HFF-Myc (cell line): ENCODE results near the gene PGGHG.
A peak's percentile ranks its signal among the peaks of the same experiment; 100 is the strongest.
"Not testable (repeated sequence)": the region's sequence is repeated elsewhere in the genome, so short reads cannot be mapped to it uniquely, and the experiment has no call there.

Experiments used
- DNase-seq: peaks from one replicate; pipeline ENCODE4 v3.0.0-alpha.2; 2011; ENCODE audit warnings: low read depth; ENCODE audit errors: extremely low read depth
- H3K4me3 ChIP-seq: replicated peaks from 2 replicates; pipeline ENCODE4 v1.5.1; 2011; ENCODE audit warnings: low read depth, mild to moderate bottlenecking, control low read depth, low read length
- TF ChIP-seq, protein P1 (sequence below): IDR thresholded peaks from 2 replicates; pipeline ENCODE4 v1.5.1; 2012; ENCODE audit warnings: mild to moderate bottlenecking, low read depth, low read length, control low read depth; ENCODE audit errors: missing control alignments

The PGGHG gene

GRCh38 chr11:285021-285893 lies 3.7 kb upstream of the PGGHG start:
- TF ChIP-seq, protein P1, sequence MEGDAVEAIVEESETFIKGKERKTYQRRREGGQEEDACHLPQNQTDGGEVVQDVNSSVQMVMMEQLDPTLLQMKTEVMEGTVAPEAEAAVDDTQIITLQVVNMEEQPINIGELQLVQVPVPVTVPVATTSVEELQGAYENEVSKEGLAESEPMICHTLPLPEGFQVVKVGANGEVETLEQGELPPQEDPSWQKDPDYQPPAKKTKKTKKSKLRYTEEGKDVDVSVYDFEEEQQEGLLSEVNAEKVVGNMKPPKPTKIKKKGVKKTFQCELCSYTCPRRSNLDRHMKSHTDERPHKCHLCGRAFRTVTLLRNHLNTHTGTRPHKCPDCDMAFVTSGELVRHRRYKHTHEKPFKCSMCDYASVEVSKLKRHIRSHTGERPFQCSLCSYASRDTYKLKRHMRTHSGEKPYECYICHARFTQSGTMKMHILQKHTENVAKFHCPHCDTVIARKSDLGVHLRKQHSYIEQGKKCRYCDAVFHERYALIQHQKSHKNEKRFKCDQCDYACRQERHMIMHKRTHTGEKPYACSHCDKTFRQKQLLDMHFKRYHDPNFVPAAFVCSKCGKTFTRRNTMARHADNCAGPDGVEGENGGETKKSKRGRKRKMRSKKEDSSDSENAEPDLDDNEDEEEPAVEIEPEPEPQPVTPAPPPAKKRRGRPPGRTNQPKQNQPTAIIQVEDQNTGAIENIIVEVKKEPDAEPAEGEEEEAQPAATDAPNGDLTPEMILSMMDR, result no peak
- DNase-seq, result no peak
- H3K4me3 ChIP-seq, result no peak overlapping the region

- DNase-seq, result no peak
Observed at GRCh38 chr11:285894-286220, 3.1 kb upstream of the PGGHG start.

GRCh38 chr11:286977-287820 lies 1.7 kb upstream of the PGGHG start:
- H3K4me3 ChIP-seq, DNase-seq: not testable (repeated sequence)

More at GRCh38 chr11:285894-286220, 3.1 kb upstream of the PGGHG start:
- H3K4me3 ChIP-seq, result no peak overlapping the region
- TF ChIP-seq, protein P1, result no peak

GRCh38 chr11:287821-288477 lies 977 bp upstream of the PGGHG start:
- peak overlapping the region; percentile 48 for H3K4me3 ChIP-seq
- DNase-seq, result no peak
- TF ChIP-seq, protein P1, result no peak

DNA sequence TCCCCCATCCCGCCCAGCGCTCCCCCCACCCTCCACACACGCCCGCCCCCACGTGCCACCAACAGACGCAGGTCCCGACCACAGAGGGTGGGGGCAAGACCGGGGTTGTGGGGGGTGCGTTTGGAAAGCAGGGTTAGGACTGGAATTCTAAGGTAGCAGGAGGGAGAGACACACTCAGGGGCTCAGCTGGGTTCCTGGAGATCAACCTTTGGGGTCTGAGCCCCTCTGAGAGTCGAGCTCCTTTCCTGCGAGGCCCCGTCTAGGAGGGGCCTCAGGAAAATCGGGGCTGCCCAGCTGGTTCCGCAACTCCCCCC lies 429 bp downstream of the PGGHG start:
- TF ChIP-seq, protein P1, result no peak
- no peak for DNase-seq
- peak overlapping the region; percentile 48 for H3K4me3 ChIP-seq

DNA sequence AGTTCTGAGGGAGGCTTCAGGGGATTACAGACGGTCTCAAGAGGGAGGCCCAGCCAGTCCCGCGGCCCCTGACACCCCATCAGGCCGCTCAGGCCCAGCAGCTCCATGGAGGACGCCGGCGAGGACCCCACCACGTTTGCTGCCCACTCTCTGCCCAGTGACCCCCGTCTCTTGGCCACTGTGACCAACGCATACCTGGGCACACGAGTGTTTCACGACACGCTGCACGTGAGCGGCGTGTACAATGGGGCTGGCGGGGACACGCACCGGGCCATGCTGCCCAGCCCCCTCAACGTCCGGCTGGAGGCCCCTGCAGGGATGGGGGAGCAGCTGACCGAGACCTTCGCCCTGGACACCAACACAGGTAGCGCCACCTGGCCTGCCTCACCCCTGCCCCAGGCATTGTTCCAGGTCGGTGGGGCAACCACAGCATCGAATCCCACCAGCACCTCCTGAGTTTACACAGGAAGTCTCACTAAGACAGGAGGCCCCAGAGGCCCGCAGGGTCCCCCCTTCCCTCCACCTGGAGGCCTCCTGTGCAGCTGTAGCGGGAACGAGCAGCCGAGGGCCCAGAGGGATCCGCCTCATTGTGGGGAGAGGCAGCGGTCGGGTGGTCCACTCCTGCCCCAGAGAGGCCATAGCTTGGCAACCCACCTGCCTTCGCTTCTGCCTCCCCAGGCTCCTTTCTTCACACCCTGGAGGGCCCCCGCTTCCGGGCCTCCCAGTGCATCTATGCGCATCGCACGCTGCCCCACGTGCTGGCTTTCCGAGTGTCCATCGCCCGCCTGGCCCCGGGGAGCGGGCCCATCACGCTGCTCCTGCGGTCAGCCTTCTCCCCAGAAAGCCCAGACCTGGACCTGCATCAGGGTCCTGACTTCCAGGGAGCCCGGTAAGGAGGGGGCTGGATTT lies 1.0 kb downstream of the PGGHG start:
- DNase-seq, result no peak
- peak overlapping the region; percentile 48 for H3K4me3 ChIP-seq
- TF ChIP-seq, protein P1, result no peak
